DND-41 (cell line): ENCODE measurements around the gene RNASE8.

ENCODE experiments used
- ATAC-seq: fragments of 200-7000 bp; cut with Tn5 transposase; 3 replicates; pipeline ENCODE4 v1.9.1; 2021; ENCODE audit warnings: low read depth; ENCODE audit not compliant: insufficient read depth
- DNase-seq: peaks from one replicate; pipeline ENCODE4 v3.0.0-alpha.2; 2020
- H2AFZ ChIP-seq: 2 replicates; pipeline ENCODE4 v1.6.0; 2012; ENCODE audit warnings: low read depth, low read length
- H3K27ac ChIP-seq: 2 replicates; pipeline ENCODE4 v1.5.1; 2012; ENCODE audit warnings: low read length, inconsistent platforms
- H3K27me3 ChIP-seq: fragments of 200-600 bp; sonication (generic); 2 replicates; pipeline ENCODE4 v1.6.0; 2012; ENCODE audit warnings: low read length, mild to moderate bottlenecking, inconsistent platforms; ENCODE audit not compliant: insufficient read depth, poor library complexity
- H3K36me3 ChIP-seq: 2 replicates; pipeline ENCODE4 v1.5.1; 2012; ENCODE audit warnings: low read length, inconsistent platforms; ENCODE audit not compliant: insufficient read depth
- H3K4me1 ChIP-seq: 2 replicates; pipeline ENCODE4 v1.5.1; 2012; ENCODE audit warnings: mild to moderate bottlenecking, low read length; ENCODE audit not compliant: insufficient read depth
- H3K4me2 ChIP-seq: 2 replicates; pipeline ENCODE4 v1.6.0; 2012; ENCODE audit warnings: mild to moderate bottlenecking, moderate library complexity, low read length, inconsistent platforms; ENCODE audit not compliant: insufficient read depth
- H3K4me3 ChIP-seq, 2 experiments: fragments of 200-600 bp in 1 of 2; shearing (Covaris generic) in 1 of 2; 2 replicates each; pipeline ENCODE4 v1.5.1; 2012 to 2016; ENCODE audit warnings: inconsistent platforms in 2 of 2, low read length in 2 of 2, mild to moderate bottlenecking in 2 of 2, low read depth in 1 of 2, moderate library complexity in 1 of 2
- H3K79me2 ChIP-seq: 2 replicates; pipeline ENCODE4 v1.6.0; 2012; ENCODE audit warnings: low read length, inconsistent platforms; ENCODE audit not compliant: insufficient read depth
- H3K9ac ChIP-seq: 2 replicates; pipeline ENCODE4 v1.6.0; 2012; ENCODE audit warnings: low read depth, mild to moderate bottlenecking, inconsistent platforms, low read length, moderate library complexity
- H3K9me3 ChIP-seq: 2 replicates; pipeline ENCODE4 v1.5.1; 2012; ENCODE audit warnings: low read length, moderate library complexity, mild to moderate bottlenecking, inconsistent platforms; ENCODE audit not compliant: insufficient read depth, severe bottlenecking
- H4K20me1 ChIP-seq: 2 replicates; pipeline ENCODE4 v1.6.0; 2012; ENCODE audit warnings: low read length; ENCODE audit not compliant: insufficient read depth
- CTCF ChIP-seq: IDR thresholded peaks from 2 replicates; pipeline ENCODE4 v1.5.1; 2012; ENCODE audit warnings: borderline replicate concordance, low read length, moderate library complexity, mild to moderate bottlenecking; ENCODE audit not compliant: poor library complexity, severe bottlenecking; ENCODE audit errors: extremely low read depth
- EZH2 ChIP-seq: IDR thresholded peaks from 3 replicates; pipeline ENCODE4 v1.6.1; 2012; ENCODE audit warnings: borderline replicate concordance, low read depth, mild to moderate bottlenecking, moderate library complexity, low read length, inconsistent platforms; ENCODE audit not compliant: severe bottlenecking

The RNASE8 gene

DNA sequence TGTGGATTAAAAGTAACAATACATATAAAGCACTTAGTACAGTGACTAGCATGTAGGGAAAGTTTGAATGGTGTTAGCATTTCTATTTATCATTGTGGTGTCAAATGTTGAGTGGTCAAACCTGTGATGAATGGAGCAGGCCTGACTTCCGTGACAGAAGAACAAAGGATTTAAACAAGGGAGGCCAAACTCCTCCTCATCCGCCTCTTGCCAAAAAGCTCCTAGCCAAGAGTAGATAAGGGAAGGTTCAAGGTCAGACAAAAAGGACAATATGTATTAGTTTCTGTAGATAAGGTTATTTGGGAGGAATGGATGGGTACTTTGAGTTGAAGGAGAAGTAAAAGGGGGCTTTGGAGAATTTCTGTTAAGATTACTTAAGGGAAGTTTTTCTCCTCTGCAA, 9.0 kb upstream of the RNASE8 start:
- H3K36me3 ChIP-seq: no peaks in the 10 kb centered on the region
- H3K9ac ChIP-seq: no peak overlapping the region
- no peak for DNase-seq
- no peak overlapping the region for H2AFZ ChIP-seq
- H4K20me1 ChIP-seq: no peaks in the 10 kb centered on the region
- H3K4me1 ChIP-seq: 0 out of 2 replicates have a peak, but pooled peaks cover 6% of the 10 kb centered on the region
- H3K4me3 ChIP-seq: no peak overlapping the region
- H3K9me3 ChIP-seq: no peaks in the 10 kb centered on the region
- TF ChIP-seq CTCF (no peak), EZH2 (no peak)
- no peak overlapping the region for H3K4me2 ChIP-seq
- no peak for ATAC-seq
- no peaks in the 10 kb centered on the region for H3K79me2 ChIP-seq
- H3K27me3 ChIP-seq: peaks cover 40% of the 10 kb centered on the region
- H3K27ac ChIP-seq: no peak overlapping the region

DNA sequence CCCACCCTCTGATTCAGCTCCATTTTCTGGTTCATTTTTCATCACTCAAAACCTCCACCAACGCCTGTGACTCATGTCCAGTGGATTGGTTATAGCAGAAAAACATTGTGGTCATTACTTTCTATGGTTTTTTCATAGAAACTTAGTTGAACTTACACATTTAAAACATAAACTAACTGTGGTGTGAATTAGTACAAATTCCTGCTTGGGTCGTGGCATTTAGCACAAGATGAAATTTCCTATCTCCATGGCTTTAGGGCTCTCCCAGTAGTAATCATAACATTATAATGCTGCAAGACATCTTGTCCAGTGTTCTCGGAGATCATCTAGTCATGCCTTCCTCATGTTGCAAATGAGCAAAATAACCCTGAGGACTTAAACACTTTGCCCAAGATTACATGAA, 8.3 kb upstream of the RNASE8 start:
- 0 out of 2 replicates have a peak, but pooled peaks cover 4% of the 10 kb centered on the region for H3K4me1 ChIP-seq
- ATAC-seq: no peak
- H3K9ac ChIP-seq: no peak overlapping the region
- no peaks in the 10 kb centered on the region for H4K20me1 ChIP-seq
- no peaks in the 10 kb centered on the region for H3K79me2 ChIP-seq
- H3K9me3 ChIP-seq: no peaks in the 10 kb centered on the region
- H3K27me3 ChIP-seq: peaks cover 43% of the 10 kb centered on the region
- no peak overlapping the region for H3K4me2 ChIP-seq
- no peak for DNase-seq
- no peak overlapping the region for H3K4me3 ChIP-seq
- TF ChIP-seq EZH2: no peak
- TF ChIP-seq CTCF: no peak
- no peak overlapping the region for H3K27ac ChIP-seq
- H3K36me3 ChIP-seq: no peaks in the 10 kb centered on the region
- no peak overlapping the region for H2AFZ ChIP-seq

DNA sequence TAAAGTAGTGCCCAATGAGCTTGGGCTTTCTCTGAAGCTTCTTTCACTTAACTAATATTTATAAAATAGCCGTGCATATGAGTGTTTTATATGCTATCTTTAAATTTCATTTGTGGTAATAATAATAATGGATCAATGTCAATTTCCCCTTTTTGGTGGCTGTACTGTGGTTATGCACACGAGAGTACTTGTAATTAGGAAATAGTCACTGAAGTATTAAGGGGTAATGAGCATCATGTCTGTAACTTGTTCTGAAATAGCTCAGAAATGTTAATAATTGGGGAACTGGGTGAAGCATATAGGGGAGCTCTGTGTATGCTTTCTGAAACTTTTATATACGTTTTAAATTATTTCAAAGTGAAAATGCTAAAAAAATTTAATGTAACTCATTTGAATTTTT, 7.0 kb upstream of the RNASE8 start:
- DNase-seq (no peak), ATAC-seq (no peak)
- no peak overlapping the region for H3K27ac ChIP-seq
- TF ChIP-seq EZH2 (no peak), CTCF (no peak)
- H4K20me1 ChIP-seq: no peaks in the 10 kb centered on the region
- H2AFZ ChIP-seq: no peak overlapping the region
- H3K9me3 ChIP-seq: no peaks in the 10 kb centered on the region
- H3K36me3 ChIP-seq: no peaks in the 10 kb centered on the region
- no peak overlapping the region for H3K4me2 ChIP-seq
- no peaks in the 10 kb centered on the region for H3K4me1 ChIP-seq
- no peak overlapping the region for H3K9ac ChIP-seq
- H3K4me3 ChIP-seq: no peak overlapping the region
- H3K27me3 ChIP-seq: peaks cover 38% of the 10 kb centered on the region
- H3K79me2 ChIP-seq: no peaks in the 10 kb centered on the region

- ATAC-seq (no peak), DNase-seq (no peak)
- Histone ChIP-seq H3K4me2 (no peak overlapping the region), H3K36me3 (no peaks in the 10 kb centered on the region), H3K4me1 (no peaks in the 10 kb centered on the region), H3K27me3 (peaks cover 28% of the 10 kb centered on the region), H3K9me3 (no peaks in the 10 kb centered on the region), H3K4me3 (no peak overlapping the region), H3K27ac (no peak overlapping the region), H3K79me2 (no peaks in the 10 kb centered on the region), H3K9ac (no peak overlapping the region), H4K20me1 (no peaks in the 10 kb centered on the region), H2AFZ (no peak overlapping the region)
- TF ChIP-seq EZH2: no peak
- no peak for TF ChIP-seq CTCF
Measured at GRCh38 chr14:21053184-21054122, 4.2 kb upstream of the RNASE8 start.
